GM12873 (cell line): ENCODE data around the gene CAVIN4.

Experiments used
- TF ChIP-seq, protein P1 (sequence below): IDR thresholded peaks from 2 replicates; pipeline ENCODE4 v1.5.1; 2012; ENCODE audit warnings: low read depth, mild to moderate bottlenecking, moderate library complexity, low read length, control low read depth; ENCODE audit not compliant: insufficient read depth; ENCODE audit errors: missing control alignments

The CAVIN4 gene

GRCh38 chr9:100590481-100590880, 12.6 kb downstream of the CAVIN4 start:
- TF ChIP-seq, protein P1, sequence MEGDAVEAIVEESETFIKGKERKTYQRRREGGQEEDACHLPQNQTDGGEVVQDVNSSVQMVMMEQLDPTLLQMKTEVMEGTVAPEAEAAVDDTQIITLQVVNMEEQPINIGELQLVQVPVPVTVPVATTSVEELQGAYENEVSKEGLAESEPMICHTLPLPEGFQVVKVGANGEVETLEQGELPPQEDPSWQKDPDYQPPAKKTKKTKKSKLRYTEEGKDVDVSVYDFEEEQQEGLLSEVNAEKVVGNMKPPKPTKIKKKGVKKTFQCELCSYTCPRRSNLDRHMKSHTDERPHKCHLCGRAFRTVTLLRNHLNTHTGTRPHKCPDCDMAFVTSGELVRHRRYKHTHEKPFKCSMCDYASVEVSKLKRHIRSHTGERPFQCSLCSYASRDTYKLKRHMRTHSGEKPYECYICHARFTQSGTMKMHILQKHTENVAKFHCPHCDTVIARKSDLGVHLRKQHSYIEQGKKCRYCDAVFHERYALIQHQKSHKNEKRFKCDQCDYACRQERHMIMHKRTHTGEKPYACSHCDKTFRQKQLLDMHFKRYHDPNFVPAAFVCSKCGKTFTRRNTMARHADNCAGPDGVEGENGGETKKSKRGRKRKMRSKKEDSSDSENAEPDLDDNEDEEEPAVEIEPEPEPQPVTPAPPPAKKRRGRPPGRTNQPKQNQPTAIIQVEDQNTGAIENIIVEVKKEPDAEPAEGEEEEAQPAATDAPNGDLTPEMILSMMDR = no peak

DNA sequence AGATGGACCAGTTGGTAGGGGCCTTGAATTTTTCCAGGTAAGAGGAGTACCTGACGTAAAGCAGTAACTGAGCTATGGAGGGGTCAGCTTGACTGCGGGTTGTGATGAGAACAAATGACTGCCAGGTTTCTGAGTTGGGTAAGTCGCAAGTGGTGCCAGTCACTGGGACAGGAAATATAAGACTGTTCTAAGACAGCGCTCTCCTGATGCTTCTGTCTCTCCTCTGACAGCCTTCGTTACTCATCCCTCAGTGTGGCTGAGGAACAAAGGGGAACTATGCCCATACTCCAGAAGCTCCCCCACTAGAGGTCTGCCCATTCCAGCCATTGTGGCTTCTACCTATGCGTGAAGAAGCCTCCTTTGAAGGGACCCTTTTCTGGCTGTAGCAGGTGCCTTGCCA, 13.3 kb downstream of the CAVIN4 start:
- TF ChIP-seq, protein P1 = no peak

DNA sequence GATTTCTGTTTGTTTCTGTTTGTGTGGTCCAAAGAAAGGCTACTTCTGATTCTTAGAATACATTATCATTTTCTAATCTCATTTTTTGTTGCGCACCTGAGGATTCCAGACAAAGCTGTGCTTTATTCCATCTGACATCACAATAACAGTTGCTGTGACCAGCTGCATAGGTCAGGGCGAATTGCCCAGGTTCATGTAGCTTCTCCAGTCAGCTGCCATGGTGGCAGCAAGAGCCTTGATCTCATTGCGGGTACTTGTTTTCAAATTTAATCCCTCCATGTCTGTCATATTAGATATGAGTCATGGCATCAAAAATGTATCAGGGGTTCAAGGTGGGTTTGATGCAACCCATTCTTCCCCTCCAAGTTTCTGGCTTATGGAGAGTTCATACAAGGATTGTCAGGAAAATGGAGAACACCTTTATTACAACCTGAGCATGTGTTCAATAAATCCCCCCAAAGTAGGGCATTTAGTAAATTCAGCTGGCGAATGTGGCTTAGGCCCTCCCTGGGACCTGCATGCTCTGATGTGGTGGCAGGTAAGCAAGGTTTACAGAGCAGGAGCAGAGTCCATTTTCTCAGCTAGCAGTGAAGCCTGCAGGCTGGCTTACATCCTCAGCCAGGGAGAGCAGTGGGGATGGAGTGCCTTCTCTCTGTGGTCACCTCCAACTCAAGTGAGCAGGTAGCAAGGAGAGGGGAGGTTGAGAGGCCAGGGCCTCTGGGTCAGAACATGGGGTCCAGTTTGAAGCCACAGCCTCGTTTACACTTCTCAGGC, 13.9 kb downstream of the CAVIN4 start:
- TF ChIP-seq, protein P1 = no peak

DNA sequence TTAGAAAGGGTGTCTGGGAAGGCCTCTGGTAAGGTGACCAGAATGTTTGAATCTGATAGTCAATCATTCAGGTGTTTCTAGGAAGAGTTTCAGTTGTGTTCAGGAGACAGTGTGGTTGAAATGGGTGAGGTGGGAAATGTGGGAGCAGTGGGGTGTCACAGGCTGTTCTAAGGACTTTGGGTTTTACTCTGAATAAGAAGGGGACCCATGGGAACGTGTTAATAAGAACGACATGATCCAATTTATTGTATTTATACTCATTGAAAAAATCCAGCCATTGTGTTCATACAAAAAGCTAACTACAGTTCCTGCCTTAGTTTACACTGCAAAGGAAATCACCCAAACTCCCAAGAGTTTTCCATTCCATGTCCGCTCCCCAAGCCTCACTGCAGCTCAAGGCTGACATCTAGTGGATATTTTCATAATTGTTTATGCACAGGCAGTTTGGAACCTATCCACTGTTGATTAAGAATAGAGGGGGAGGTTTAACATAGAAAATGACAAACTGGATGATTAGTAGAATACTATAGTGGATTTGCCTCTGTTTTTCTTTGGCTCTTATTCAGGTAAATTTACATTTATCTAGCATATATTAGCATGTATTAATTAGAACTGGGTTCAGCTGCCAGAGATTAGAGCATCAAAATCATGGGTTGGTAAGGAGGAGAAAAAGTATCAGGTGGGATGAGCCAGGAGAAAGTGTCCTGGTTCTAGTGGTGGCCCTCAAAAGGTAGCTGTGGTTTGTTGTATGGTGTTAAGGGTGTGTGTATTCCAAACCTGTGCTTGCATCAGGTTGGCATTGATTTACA, 17.7 kb downstream of the CAVIN4 start:
- TF ChIP-seq, protein P1 = peak; percentile 68

DNA sequence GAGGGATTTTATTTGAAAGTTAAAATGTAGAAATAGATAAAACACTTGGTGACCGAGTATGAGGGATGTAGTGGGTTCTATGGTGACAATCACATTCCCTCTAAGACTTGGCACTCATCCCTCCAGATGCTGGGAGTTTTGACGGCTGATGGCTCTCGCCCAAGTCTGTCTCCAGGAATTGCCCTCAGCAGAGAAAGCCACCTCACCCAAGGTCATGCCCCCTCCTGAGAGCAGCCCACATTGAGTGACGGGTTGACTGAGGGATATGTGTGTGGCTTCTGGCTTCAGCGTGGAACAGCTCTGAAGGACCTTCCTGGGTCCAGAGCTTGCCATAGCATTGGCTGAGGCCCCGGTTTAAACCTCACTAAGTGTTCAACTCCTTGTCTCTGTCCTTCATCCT, 19.4 kb downstream of the CAVIN4 start:
- TF ChIP-seq, protein P1 = no peak

DNA sequence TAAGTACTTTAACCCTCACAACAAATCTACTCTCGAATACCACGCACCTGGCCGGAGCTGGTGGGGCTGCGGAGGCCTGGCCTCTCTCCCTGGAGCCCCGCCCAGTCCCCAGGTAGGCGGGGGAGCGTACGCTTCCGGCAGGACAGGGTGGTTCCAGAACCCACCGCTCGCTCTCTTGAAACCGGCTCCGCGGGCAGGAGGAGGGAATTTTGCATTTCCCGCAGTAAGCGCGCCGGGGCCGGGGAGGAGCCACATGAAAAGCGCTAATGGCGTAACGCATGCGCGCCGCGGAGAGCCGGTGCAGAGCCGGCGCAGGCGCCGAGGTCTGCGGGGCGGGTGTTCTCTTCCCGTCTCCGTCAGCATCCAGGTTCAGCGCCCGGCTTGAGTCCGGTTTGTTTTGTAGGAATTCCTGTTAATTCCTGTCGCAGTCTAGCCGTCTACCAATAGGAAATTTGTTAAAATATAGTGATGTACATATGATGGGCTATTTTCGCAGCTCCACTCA, 20.8 kb downstream of the CAVIN4 start:
- TF ChIP-seq, protein P1 = no peak

DNA sequence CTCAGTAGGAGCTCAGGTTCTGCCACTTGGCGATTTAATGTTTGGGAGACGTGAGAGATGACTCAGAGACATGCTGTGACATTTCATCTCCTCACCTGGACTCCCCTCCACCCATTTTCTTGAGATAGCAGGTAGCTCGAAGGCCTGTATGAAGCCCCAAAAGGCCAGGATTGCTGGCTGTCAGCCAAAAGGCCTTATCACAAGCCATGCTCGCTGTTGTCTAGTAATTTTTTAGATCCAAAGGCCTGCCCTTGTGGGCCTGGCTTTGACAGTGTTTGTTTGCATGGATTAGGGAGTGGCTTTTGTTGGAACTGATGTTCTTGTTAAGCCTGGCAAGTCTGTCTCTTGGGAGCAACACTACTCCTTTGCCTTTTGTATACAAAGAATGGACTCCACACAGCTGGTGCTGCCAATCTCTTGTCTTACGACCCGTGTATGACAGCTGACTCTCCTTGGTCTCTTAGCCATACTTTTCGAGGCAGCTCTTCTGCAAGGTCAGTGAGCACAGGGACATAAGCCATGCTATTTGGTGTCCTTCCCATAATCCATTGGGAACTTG, 22.7 kb downstream of the CAVIN4 start:
- TF ChIP-seq, protein P1 = no peak
